Muscle layer of duodenum (tissue), 2 donors: ENCODE measurements around the gene C3orf85.
"Not testable (repeated sequence)": the region's sequence is repeated elsewhere in the genome, so short reads cannot be mapped to it uniquely, and the experiment has no call there.

Source experiments
- H3K27ac ChIP-seq: one replicate; pipeline ENCODE4 v1.7.0; 2013; ENCODE audit warnings: mild to moderate bottlenecking, low read length
- H3K27me3 ChIP-seq: one replicate; pipeline ENCODE4 v1.7.0; 2013; ENCODE audit warnings: low read depth, mild to moderate bottlenecking, control low read depth, low read length
- H3K36me3 ChIP-seq, 2 donors: one replicate each; pipeline ENCODE4 v1.7.0; 2013; ENCODE audit warnings: low read length in 2 of 2, control low read depth in 1 of 2, mild to moderate bottlenecking in 1 of 2; ENCODE audit not compliant: insufficient read depth in 2 of 2, control insufficient read depth in 1 of 2
- H3K4me1 ChIP-seq, 2 donors: one replicate each; pipeline ENCODE4 v1.7.0; 2013; ENCODE audit warnings: low read length in 2 of 2, mild to moderate bottlenecking in 2 of 2, control low read depth in 1 of 2, moderate library complexity in 1 of 2; ENCODE audit not compliant: insufficient read depth in 2 of 2, control insufficient read depth in 1 of 2
- H3K4me3 ChIP-seq, 2 donors: one replicate each; pipeline ENCODE4 v1.7.0; 2013; ENCODE audit warnings: low read length in 2 of 2, low read depth in 1 of 2, mild to moderate bottlenecking in 1 of 2
- H3K9me3 ChIP-seq, 2 donors: one replicate each; pipeline ENCODE4 v1.7.0; 2013; ENCODE audit warnings: low read length in 2 of 2, control low read depth in 1 of 2, mild to moderate bottlenecking in 1 of 2; ENCODE audit not compliant: control insufficient read depth in 1 of 2
- donor health status: healthy.

Gene C3orf85

GRCh38 chr3:109117939-109118338, 18.6 kb upstream of the C3orf85 start, which contains the start of gene MORC1:
TSS of gene MORC1 (minus strand) at chr3:109118134. CDS start at chr3:109118059, 75 bp downstream.
- H3K4me1 ChIP-seq, result peaks cover 0 to 4% of the 10 kb centered on the region in 2 donors

GRCh38 chr3:109118584-109118983, 17.9 kb upstream of the C3orf85 start:
- Histone ChIP-seq H3K27ac (no peak overlapping the region), H3K36me3 (no peaks in the 10 kb centered on the region), H3K9me3 (no peaks in the 10 kb centered on the region), H3K4me3 (no peak overlapping the region), H3K4me1 (no peaks in the 10 kb centered on the region), H3K27me3 (no peaks in the 10 kb centered on the region)

More at GRCh38 chr3:109117939-109118338, 18.6 kb upstream of the C3orf85 start, which contains the start of gene MORC1:
- H3K9me3 ChIP-seq, result no peaks in the 10 kb centered on the region
- no peaks in the 10 kb centered on the region for H3K27me3 ChIP-seq
- H3K4me3 ChIP-seq, result no peak within 1 kb of the TSS
- H3K27ac ChIP-seq, result no peak within 1 kb of the TSS
- H3K36me3 ChIP-seq, result no peaks in the 10 kb centered on the region

- Histone ChIP-seq H3K36me3 (no peaks in the 10 kb centered on the region), H3K9me3 (no peaks in the 10 kb centered on the region), H3K27ac (no peak overlapping the region), H3K4me3 (no peak overlapping the region), H3K4me1 (no peaks in the 10 kb centered on the region), H3K27me3 (no peaks in the 10 kb centered on the region)
Observed at GRCh38 chr3:109122690-109123089, 13.8 kb upstream of the C3orf85 start.

- H3K4me3 ChIP-seq, result no peak overlapping the region
- no peak overlapping the region for H3K27ac ChIP-seq
- H3K4me1 ChIP-seq, result no peaks in the 10 kb centered on the region
- H3K9me3 ChIP-seq, result no peaks in the 10 kb centered on the region
- H3K36me3 ChIP-seq, result no peaks in the 10 kb centered on the region
- no peaks in the 10 kb centered on the region for H3K27me3 ChIP-seq
Observed at GRCh38 chr3:109125902-109126301, 10.6 kb upstream of the C3orf85 start.

GRCh38 chr3:109127553-109127952, 9.0 kb upstream of the C3orf85 start:
- no peak overlapping the region for H3K27ac ChIP-seq

GRCh38 chr3:109131276-109131675, 5.2 kb upstream of the C3orf85 start:
- Histone ChIP-seq H3K9me3 (no peaks in the 10 kb centered on the region), H3K4me1 (no peaks in the 10 kb centered on the region), H3K36me3 (no peaks in the 10 kb centered on the region), H3K4me3 (no peak overlapping the region), H3K27me3 (no peaks in the 10 kb centered on the region), H3K27ac (no peak overlapping the region)

More at GRCh38 chr3:109127553-109127952, 9.0 kb upstream of the C3orf85 start:
- Histone ChIP-seq H3K4me1 (no peaks in the 10 kb centered on the region), H3K4me3 (no peak overlapping the region), H3K9me3 (no peaks in the 10 kb centered on the region), H3K36me3 (no peaks in the 10 kb centered on the region), H3K27me3 (no peaks in the 10 kb centered on the region)

GRCh38 chr3:109132801-109133473, 3.6 kb upstream of the C3orf85 start:
- H3K36me3 ChIP-seq, result no peaks in the 10 kb centered on the region
- no peaks in the 10 kb centered on the region for H3K9me3 ChIP-seq
- no peak overlapping the region for H3K4me3 ChIP-seq
- H3K27ac ChIP-seq, result no peak overlapping the region
- no peaks in the 10 kb centered on the region for H3K4me1 ChIP-seq
- no peaks in the 10 kb centered on the region for H3K27me3 ChIP-seq

GRCh38 chr3:109133474-109133816, 3.1 kb upstream of the C3orf85 start:
- H3K27me3 ChIP-seq, H3K27ac ChIP-seq, H3K4me1 ChIP-seq, H3K9me3 ChIP-seq, H3K36me3 ChIP-seq, H3K4me3 ChIP-seq: not testable (repeated sequence)

- Histone ChIP-seq H3K4me1 (no peaks in the 10 kb centered on the region), H3K9me3 (no peaks in the 10 kb centered on the region), H3K4me3 (no peak overlapping the region), H3K27me3 (no peaks in the 10 kb centered on the region), H3K36me3 (no peaks in the 10 kb centered on the region), H3K27ac (no peak overlapping the region)
Observed at GRCh38 chr3:109137761-109138160, 1.2 kb downstream of the C3orf85 start.

GRCh38 chr3:109140318-109140717, 3.8 kb downstream of the C3orf85 start:
- Histone ChIP-seq H3K9me3 (no peaks in the 10 kb centered on the region), H3K4me3 (no peak overlapping the region), H3K4me1 (no peaks in the 10 kb centered on the region), H3K36me3 (no peaks in the 10 kb centered on the region), H3K27me3 (no peaks in the 10 kb centered on the region), H3K27ac (no peak overlapping the region)

- Histone ChIP-seq H3K4me1 (no peaks in the 10 kb centered on the region), H3K27me3 (no peaks in the 10 kb centered on the region), H3K9me3 (peaks cover 0 to 4% of the 10 kb centered on the region in 2 donors), H3K4me3 (no peak overlapping the region), H3K27ac (no peak overlapping the region), H3K36me3 (no peaks in the 10 kb centered on the region)
Observed at GRCh38 chr3:109143646-109144045, 7.1 kb downstream of the C3orf85 start.

- no peaks in the 10 kb centered on the region for H3K36me3 ChIP-seq
- peaks cover 0 to 4% of the 10 kb centered on the region in 2 donors for H3K9me3 ChIP-seq
- no peak overlapping the region for H3K27ac ChIP-seq
- no peaks in the 10 kb centered on the region for H3K4me1 ChIP-seq
- H3K4me3 ChIP-seq, result no peak overlapping the region
- no peaks in the 10 kb centered on the region for H3K27me3 ChIP-seq
Observed at GRCh38 chr3:109149078-109149477, 12.6 kb downstream of the C3orf85 start.
